Upper lobe of right lung (tissue), 1 donor: ENCODE measurements around the gene LPCAT1. TPM values are rescaled to one million over a fixed set of nuclear protein-coding genes. Genes with fewer than 3 reads are reported as not detected.

Experiments used
- ATAC-seq: fragments of 200-7000 bp; cut with Tn5 transposase; one replicate; pipeline ENCODE4 v1.9.1; 2020; ENCODE audit warnings: mild to moderate bottlenecking, moderate library complexity
- DNase-seq: peaks from one replicate; pipeline ENCODE4 v3.0.0-alpha.2; 2020
- H3K27ac ChIP-seq: fragments of 200-600 bp; one replicate; pipeline ENCODE4 v1.8.0; 2022
- H3K27me3 ChIP-seq: fragments of 200-600 bp; one replicate; pipeline ENCODE4 v1.8.0; 2022; ENCODE audit warnings: mild to moderate bottlenecking
- H3K36me3 ChIP-seq: fragments of 200-600 bp; one replicate; pipeline ENCODE4 v1.8.0; 2022
- H3K4me1 ChIP-seq: fragments of 200-600 bp; one replicate; pipeline ENCODE4 v1.8.0; 2022
- H3K4me3 ChIP-seq: fragments of 200-600 bp; one replicate; pipeline ENCODE4 v1.8.0; 2022; ENCODE audit warnings: mild to moderate bottlenecking
- H3K9me3 ChIP-seq: fragments of 200-600 bp; one replicate; pipeline ENCODE4 v1.8.0; 2022
- intact Hi-C: fragments of 100-400 bp; cut with DNase I; formaldehyde crosslinking; loops from one replicate; pipeline ENCODE4 v1.11.0; 2022
- total RNA-seq: library from RNA; stranded (reverse); fragmentation: NEBNext Ultra II Directional; extraction: Animal tissue kit (Norgen Biotek cat#: 25700); gene quantifications from one replicate; pipeline ENCODE4 v1.2.1, GENCODE V29; 2021
- TF ChIP-seq, protein P1 (sequence below): fragments of 200-600 bp; IDR thresholded peaks from one replicate; pipeline ENCODE4 v1.8.0; 2022; ENCODE audit warnings: antibody characterized with exemption
- donor health status: DM: no; HTN: yes; CAD: no; lungs with severe emphysema.

LPCAT1 gene
- total RNA-seq, 1 donor from 2014 or later: 690 TPM

DNA sequence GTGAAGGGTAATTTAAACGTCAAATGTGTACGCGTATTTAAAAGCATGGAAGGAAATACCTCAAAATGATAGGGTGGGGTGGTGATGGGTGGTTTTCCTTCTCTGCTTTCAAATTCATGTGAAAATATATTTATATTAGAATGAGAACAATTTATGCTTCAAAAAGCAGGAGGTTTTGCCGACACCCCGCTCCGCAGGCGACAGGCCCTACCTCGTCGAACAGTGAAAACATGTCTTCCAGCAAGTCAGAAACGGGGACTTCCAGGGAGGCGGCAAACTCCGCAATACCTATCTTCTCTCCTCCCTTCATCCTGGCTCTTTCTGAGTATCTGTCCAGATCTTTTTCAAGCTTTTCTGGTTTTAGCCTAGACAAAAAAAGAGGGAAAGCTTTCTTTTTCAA, 50.0 kb downstream of the LPCAT1 start:
- Histone ChIP-seq H3K27ac (no peak overlapping the region), H3K27me3 (no peaks in the 10 kb centered on the region), H3K4me1 (no peaks in the 10 kb centered on the region), H3K9me3 (no peaks in the 10 kb centered on the region), H3K36me3 (peaks cover 77% of the 10 kb centered on the region), H3K4me3 (no peak overlapping the region)
- TF ChIP-seq, protein P1, sequence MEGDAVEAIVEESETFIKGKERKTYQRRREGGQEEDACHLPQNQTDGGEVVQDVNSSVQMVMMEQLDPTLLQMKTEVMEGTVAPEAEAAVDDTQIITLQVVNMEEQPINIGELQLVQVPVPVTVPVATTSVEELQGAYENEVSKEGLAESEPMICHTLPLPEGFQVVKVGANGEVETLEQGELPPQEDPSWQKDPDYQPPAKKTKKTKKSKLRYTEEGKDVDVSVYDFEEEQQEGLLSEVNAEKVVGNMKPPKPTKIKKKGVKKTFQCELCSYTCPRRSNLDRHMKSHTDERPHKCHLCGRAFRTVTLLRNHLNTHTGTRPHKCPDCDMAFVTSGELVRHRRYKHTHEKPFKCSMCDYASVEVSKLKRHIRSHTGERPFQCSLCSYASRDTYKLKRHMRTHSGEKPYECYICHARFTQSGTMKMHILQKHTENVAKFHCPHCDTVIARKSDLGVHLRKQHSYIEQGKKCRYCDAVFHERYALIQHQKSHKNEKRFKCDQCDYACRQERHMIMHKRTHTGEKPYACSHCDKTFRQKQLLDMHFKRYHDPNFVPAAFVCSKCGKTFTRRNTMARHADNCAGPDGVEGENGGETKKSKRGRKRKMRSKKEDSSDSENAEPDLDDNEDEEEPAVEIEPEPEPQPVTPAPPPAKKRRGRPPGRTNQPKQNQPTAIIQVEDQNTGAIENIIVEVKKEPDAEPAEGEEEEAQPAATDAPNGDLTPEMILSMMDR: no peak
- ATAC-seq (no peak), DNase-seq (no peak)
- intact Hi-C loops: no loop called here

DNA sequence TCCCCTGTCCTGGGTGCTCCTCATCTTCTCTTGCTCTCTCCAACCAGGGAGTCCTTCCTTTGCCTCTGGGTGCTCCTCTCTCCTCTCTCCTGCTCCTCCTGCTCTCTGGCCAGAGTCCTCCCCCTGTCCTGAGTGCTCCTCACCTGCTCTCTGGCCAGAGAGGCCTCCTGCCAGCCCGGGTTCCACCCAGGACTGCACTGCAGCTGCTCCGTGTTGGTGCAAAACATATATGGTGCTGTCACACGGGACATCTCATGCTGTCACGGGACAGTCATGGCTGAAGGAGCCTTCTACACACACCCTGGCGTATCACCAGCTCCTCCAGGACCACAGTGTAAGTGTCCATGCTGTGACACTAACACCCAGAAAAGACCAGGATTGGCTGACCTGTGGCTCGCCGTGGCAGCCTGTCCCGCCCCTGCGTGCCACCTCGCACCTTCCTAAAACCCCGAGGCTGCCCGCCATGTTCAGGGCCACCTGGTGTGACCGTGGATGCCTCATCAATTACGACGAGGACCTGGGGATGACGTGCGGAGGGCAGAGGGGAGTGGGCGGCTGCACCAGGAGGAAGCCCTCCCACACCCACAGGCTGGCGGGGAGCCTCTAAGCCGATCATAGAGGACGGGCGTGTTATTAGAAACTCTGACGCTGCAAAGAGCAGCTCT, 50.7 kb downstream of the LPCAT1 start:
- H3K4me3 ChIP-seq: no peak overlapping the region
- no peaks in the 10 kb centered on the region for H3K9me3 ChIP-seq
- ATAC-seq: no peak

DNA sequence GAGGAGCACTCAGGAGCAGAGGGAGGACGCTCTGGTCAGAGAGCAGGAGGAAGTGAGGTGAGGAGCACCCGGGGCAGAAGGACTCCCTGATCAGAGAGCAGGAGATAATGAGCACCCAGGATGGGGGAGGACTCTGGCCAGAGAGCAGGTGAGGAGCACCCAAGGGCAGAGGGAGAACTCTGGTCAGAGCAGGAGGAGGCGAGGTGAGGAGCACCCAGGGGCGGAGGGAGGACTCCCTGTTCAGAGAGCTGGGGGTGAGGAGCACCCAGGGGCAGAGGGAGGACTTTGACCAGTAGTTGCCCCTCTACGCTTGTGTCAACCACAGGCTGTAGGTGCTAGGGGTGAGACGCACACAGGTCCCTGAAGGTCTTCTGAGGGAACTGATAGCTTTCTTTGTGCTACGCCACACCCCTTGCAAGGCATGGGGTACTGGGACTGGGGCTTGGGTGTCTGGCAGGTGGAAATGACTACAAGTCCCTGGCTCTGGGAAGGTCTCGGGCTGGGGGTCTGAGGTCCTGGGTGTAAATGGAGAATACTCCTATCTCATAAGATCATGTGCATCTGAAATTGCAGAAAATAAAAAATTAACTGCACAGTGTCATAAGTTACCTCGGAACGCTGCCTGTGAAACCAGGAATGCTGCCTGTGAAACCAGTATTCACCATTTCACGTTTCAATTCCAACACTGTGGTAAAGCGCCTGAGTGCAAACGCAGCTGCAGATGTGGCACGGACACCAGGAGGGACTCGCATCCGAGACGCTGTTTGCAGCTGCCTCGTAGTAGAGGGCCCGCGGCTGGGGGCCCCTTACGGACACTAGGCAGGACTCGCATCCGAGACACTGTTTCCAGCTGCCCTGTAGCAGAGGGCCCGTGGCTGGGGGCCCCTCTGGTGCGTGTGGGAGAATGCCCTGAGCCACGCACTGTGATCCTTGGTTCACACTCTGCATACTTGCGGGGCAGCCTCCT, 51.5 kb downstream of the LPCAT1 start:
- peak; percentile 58 for DNase-seq
- intact Hi-C loops: no loop called here

More for the DNA sequence above, 50.7 kb downstream of the LPCAT1 start:
- H3K36me3 ChIP-seq: peaks cover 71% of the 10 kb centered on the region
- H3K27ac ChIP-seq: no peak overlapping the region
- intact Hi-C loops: no loop called here
- no peaks in the 10 kb centered on the region for H3K4me1 ChIP-seq
- H3K27me3 ChIP-seq: no peaks in the 10 kb centered on the region
- peak; percentile 34 for DNase-seq
- TF ChIP-seq, protein P1: no peak

DNA sequence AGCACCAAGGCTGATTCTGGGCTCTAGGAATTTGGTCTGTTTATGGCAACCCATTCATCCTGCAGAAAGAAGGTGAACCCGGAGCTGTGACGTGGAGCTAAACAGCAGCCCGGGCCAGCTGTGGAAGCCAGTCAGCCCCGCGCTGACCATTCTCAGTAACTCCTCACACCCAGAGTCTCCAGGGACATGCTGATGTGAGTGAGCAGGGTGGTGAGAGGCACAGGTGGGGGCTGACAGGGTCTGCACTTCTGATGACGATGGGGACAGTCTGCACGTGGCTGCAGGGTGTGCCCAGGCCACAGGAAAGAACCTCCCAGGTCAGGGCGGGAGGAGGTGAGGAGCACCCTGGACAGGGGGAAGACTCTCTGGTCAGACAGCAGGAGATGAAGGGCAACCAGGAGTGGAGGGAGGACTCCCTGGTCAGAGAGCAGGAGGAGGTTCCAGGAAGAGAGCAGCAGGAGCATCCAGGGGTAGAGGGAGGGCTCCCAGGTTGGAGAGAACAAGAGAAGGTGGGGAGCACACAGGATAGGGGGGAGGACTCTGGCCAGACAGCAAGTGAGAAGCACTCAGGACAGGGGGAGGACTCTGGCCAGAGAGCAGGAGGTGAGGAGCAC, 52.4 kb downstream of the LPCAT1 start:
- TF ChIP-seq, protein P1: no peak

More for the DNA sequence above, 51.5 kb downstream of the LPCAT1 start:
- TF ChIP-seq, protein P1: no peak
- Histone ChIP-seq H3K9me3 (no peaks in the 10 kb centered on the region), H3K27ac (no peak overlapping the region), H3K27me3 (no peaks in the 10 kb centered on the region), H3K36me3 (peaks cover 70% of the 10 kb centered on the region), H3K4me1 (no peaks in the 10 kb centered on the region), H3K4me3 (no peak overlapping the region)
- ATAC-seq: no peak

DNA sequence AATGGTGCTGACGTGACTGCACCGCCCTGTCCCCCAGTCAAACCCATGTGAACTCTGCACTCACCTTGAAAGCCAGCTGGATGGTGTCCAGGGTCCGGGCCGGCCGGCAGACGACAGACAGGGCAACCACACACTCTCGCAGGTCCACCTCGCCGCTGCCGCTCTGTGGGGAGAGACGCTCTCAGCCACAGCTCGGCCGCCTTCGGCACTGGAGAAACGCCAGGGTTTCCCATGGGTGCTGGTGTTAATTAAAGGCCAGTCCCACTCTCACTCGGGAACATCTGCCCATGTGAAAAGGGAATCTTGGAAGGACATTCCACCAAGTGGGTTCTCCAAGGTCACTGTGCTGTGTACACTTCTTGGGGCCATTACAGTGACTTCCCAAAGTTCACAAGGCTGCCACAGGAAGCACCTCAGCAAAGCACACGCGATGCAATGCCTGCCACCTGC, 53.0 kb downstream of the LPCAT1 start:
- ATAC-seq: no peak
- TF ChIP-seq, protein P1: no peak
- Histone ChIP-seq H3K4me1 (no peaks in the 10 kb centered on the region), H3K4me3 (no peak overlapping the region), H3K27me3 (no peaks in the 10 kb centered on the region), H3K36me3 (peaks cover 70% of the 10 kb centered on the region), H3K27ac (no peak overlapping the region), H3K9me3 (no peaks in the 10 kb centered on the region)
- intact Hi-C loops: no loop called here
- DNase-seq: peak; percentile 54

More for the DNA sequence above, 52.4 kb downstream of the LPCAT1 start:
- H3K27me3 ChIP-seq: no peaks in the 10 kb centered on the region
- H3K4me1 ChIP-seq: no peaks in the 10 kb centered on the region
- ATAC-seq (no peak), DNase-seq (peak; percentile 48)
- intact Hi-C loops: no loop called here
- no peaks in the 10 kb centered on the region for H3K9me3 ChIP-seq
- H3K4me3 ChIP-seq: no peak overlapping the region
- H3K27ac ChIP-seq: no peak overlapping the region
- H3K36me3 ChIP-seq: peaks cover 70% of the 10 kb centered on the region
